Activated CD4-positive, alpha-beta T cell treated with anti-CD3 and anti-CD28 coated beads, Interleukin-2, amount 50 U/mL, for 4 hours (primary cell): ENCODE measurements around the gene POLA1.

Source experiments
- DNase-seq, 2 experiments: peaks; one replicate each; pipeline ENCODE4 v3.0.0-alpha.2; 2020

The POLA1 gene

GRCh38 chrX:24692305-24692704 lies 1.4 kb upstream of the POLA1 start:
- DNase-seq = no peak

DNA sequence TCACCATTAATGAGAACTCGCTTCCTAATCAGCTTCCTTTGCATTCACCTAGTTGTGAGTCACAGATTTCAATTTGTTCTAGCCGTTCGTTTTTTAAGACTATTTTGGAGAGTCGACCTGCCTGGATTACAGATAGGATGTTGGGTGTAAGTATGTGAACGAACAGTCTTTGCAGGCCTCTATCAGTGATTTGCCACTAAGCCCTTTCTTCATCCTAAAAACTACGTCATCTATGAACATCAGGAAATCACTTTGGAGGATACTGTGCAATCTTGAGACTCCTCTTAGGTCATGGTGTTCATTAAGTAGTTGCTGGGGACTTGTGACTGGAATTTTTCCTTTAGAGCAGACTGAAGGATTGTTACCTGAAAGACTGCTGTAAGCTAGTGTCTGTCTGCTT lies 1.1 kb downstream of the POLA1 start:
- no peak for DNase-seq

DNA sequence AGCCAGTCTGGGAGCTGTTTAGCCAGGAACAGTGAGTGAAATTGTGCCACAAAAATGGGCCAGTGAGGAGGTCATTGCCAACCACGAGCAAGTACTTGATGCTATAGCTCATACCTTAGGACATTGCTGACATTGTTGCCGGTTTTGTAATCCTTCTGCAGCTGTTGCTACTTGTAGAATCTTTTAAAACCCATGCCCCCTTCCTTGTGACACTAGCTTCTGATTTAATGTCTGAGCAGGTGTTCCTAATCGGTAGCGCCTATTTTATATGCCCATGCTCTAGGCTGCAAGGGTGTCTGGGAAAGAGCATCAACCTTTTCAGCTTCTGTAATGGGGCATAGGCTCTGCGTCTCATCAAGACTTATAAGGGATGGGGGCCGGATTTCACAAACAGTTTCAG lies 2.6 kb downstream of the POLA1 start:
- no peak for DNase-seq

GRCh38 chrX:24702362-24703184 lies 8.9 kb downstream of the POLA1 start:
- no peak for DNase-seq

DNA sequence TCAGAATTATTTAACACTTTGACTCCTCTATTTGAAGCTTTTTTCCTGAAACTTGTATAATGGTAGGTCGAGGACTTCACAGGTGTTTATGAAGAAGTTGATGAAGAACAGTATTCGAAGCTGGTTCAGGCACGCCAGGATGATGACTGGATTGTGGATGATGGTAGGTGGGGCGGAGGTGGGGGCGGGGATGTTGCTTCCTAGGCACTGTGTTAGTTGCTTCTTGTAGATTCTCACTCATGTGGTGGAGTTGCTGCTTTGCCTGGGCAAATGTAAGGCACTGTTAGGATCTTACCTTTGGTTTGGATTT lies 9.4 kb downstream of the POLA1 start:
- no peak for DNase-seq

DNA sequence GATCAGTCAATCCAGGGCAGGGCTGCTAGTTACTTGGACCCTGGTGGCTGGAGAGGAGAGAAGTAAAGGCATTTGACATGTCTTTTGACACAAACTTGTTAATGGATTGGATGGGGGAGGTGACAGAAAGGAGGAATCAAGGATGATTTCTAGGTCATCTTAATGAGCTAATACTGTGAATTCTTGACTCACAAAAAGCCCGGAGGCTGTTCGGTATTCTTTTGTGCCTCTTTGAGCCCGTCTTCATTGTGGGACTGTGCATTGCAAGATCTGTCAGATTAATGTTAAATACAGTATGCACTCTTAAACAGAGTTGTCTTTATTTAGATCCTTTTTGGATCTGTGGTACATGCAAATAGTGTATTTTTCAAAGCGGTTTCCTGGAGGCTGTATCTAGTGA lies 25.1 kb downstream of the POLA1 start:
- DNase-seq = no peak

DNA sequence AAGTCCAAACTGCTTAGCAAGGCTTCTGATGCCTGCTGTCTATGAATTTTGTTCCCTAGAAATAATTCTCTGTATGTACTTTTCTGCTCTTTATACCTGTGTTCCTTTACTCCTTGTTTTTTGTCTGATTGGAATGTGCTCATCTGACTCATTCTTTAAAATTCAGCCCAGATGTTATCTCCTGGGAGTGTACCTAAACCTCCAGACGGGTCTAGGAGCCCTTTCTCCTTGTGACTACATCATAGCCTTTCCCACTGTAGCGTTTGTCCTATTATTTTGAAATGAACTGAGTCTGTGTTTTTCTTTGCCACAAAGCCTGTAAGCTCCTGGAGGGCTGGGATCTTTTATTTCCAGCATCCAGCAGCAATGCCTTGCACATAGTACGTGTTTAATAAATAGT lies 26.3 kb downstream of the POLA1 start:
- no peak for DNase-seq

DNA sequence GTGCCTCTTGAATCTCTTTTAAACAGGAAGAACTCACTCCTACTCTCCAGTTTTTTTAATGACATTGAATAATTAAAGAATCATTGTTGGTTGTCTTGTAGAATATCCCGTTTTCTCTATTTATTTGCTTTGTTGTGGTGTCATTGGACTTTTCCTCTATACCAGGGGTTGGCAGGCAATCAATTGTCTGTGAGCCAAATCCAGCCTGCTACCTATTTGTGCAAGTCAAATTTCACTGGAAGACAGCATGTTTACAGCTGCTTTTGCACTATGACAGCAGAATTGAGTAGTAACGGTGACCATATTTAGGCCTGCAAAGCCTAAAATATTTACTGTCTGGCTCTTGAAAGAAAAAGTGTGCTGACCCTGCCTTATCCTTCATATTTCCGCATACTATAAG lies 34.8 kb downstream of the POLA1 start:
- DNase-seq = no peak

GRCh38 chrX:24732766-24733500 lies 39.2 kb downstream of the POLA1 start:
- no peak for DNase-seq

DNA sequence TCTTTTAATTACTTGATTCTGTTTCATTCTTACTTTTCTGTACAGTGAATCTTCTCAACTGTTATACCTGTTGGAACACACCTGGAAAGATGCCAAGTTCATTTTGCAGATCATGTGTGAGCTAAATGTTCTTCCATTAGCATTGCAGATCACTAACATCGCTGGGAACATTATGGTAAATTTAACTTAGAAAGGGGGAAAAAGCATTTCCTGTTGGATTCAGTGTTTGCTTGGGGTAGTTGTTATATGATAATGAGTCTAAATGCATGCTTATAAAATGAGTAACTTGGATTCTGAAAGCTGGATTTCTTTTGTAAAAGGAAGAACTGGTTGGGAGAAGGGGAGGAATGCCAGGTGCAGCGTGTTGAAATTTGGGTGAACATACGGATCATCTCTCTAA lies 47.6 kb downstream of the POLA1 start:
- DNase-seq = no peak

DNA sequence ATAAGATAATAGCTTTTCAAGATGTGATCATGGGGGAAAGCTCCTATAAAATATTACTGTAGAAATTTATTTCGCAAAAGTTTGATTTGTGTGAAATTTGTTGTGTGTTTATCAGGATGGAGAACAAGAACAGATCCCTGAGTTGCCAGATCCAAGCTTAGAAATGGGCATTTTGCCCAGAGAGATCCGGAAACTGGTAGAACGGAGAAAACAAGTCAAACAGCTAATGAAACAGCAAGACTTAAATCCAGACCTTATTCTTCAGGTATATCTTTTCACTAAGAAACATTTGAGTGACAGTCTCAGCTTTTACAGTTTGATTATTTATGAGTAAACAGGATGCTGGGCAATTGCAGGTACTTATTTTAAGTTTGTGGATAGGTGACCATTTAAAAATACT lies 54.5 kb downstream of the POLA1 start:
- DNase-seq = no peak

- DNase-seq = no peak
Measured at GRCh38 chrX:24759786-24760185, 66.1 kb downstream of the POLA1 start.

DNA sequence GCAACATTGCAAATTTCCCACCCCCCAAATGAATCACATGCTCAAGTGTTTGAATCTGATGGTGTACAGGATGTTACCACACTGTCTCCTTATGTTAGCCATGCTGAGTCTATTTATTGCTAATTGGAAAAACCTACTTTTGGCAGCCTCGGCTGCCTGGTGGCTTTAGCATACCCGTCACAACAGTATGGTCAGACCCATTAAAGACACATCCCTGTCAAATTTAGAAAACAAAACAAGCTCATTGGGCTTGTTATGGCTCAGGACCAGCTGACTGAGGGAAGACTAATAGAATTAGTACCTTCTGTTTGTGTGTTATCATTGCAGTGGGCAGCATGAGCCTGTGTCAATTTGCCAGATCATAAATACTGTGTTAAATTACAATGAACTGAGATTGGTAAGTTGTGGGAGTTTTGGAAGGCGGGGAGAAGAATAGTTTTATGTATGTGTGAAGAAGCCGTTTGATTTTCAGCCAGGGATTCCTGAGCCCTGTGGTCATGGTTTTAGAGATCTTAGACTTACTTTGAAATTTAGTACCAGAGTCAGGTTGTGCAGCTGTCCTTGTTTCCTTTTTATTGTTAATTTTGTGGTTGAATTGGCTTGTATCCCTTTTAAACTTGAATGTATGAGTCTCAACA lies 66.8 kb downstream of the POLA1 start:
- DNase-seq = no peak

- no peak for DNase-seq
Measured at GRCh38 chrX:24761306-24761705, 67.6 kb downstream of the POLA1 start.

GRCh38 chrX:24763989-24764388 lies 70.3 kb downstream of the POLA1 start:
- DNase-seq = no peak

GRCh38 chrX:24767557-24767956 lies 73.8 kb downstream of the POLA1 start:
- no peak for DNase-seq

GRCh38 chrX:24768556-24768955 lies 74.8 kb downstream of the POLA1 start:
- DNase-seq = no peak

GRCh38 chrX:24774650-24775049 lies 80.9 kb downstream of the POLA1 start:
- DNase-seq = no peak

GRCh38 chrX:24775891-24776290 lies 82.2 kb downstream of the POLA1 start:
- no peak for DNase-seq

DNA sequence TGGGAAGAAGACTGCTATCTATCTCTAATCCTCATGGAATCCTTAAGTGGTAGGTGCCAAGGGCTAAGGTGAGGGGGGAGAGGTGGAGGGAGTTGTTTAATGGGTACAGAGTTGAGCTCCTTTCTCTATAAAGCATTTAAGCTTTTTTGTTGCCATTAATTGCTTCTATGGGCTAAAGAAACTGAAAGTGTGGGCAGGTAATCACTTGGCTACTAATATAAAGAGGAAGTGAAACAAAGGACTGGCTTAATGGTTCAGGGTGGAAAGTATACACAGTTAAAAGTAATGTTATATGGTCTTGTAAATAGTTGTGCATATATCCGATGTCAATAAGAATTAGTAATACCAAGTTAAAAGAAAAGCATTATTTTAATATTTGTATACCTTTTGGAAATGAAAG lies 83.9 kb downstream of the POLA1 start:
- DNase-seq = no peak

DNA sequence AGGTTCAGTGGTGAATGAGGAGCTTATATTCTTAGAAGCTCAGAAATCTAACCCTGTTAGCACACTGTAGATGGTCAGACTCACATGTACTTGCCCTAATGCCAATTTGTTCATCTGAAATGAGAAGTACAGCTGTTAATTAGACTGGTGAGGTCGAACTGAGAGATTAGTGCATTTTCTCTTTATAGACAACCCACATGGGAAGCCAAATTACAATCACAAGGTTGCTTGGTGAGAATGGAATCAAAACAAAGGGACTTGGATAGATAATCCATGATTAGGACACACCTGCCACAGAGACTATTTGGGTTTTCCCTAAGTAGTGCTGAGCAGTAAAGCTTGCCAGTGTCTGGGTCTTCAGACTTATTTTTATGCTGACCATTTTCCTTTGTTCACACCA lies 88.3 kb downstream of the POLA1 start:
- no peak for DNase-seq

GRCh38 chrX:24789047-24789446 lies 95.3 kb downstream of the POLA1 start:
- DNase-seq = no peak

DNA sequence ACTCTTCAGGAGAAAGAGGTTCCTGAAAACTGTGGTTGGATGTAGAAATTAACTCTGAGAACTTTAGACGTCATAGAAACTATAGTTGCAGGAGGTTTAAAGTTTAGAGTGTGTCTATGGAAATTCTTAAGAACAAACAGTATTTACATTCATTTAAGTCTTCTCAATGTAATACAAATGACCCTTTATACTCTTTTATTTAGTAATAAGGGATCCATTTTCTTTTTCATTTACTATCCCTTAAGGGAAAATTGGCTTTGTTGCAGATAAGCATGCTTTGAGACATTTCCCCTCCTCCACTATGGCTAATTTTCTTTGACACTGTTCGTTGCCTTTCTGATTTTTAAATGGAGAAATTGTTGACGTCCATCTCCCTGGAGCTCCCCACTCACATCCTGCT lies 96.4 kb downstream of the POLA1 start:
- DNase-seq = no peak

- no peak for DNase-seq
Measured at GRCh38 chrX:24796204-24796603, 102.5 kb downstream of the POLA1 start.
